T-helper 2 cell treated with Interferon-gamma antibody and Interleukin-4, amounts not matched to agents 5 μg/mL and 100 μg/mL, for 36 hours (primary cell): ENCODE data around the gene DENND5A.

Experiments used
- DNase-seq: peaks from one replicate; pipeline ENCODE4 v3.0.0; 2021; ENCODE audit warnings: low spot score
- H3K27ac Mint-ChIP-seq: one replicate; pipeline ENCODE4 v1.8.0; 2021; ENCODE audit warnings: mild to moderate bottlenecking, mixed read lengths
- H3K27me3 Mint-ChIP-seq: one replicate; pipeline ENCODE4 v1.8.0; 2021; ENCODE audit warnings: low read depth, mixed read lengths
- H3K36me3 Mint-ChIP-seq: one replicate; pipeline ENCODE4 v1.8.0; 2021; ENCODE audit warnings: low read depth, mixed read lengths
- H3K4me1 Mint-ChIP-seq: one replicate; pipeline ENCODE4 v1.8.0; 2021; ENCODE audit warnings: low read depth, mixed read lengths
- H3K4me3 Mint-ChIP-seq: one replicate; pipeline ENCODE4 v1.8.0; 2022; ENCODE audit warnings: mild to moderate bottlenecking, moderate library complexity, mixed read lengths
- H3K9me3 Mint-ChIP-seq: one replicate; pipeline ENCODE4 v1.8.0; 2021; ENCODE audit warnings: mixed read lengths

DENND5A gene

DNA sequence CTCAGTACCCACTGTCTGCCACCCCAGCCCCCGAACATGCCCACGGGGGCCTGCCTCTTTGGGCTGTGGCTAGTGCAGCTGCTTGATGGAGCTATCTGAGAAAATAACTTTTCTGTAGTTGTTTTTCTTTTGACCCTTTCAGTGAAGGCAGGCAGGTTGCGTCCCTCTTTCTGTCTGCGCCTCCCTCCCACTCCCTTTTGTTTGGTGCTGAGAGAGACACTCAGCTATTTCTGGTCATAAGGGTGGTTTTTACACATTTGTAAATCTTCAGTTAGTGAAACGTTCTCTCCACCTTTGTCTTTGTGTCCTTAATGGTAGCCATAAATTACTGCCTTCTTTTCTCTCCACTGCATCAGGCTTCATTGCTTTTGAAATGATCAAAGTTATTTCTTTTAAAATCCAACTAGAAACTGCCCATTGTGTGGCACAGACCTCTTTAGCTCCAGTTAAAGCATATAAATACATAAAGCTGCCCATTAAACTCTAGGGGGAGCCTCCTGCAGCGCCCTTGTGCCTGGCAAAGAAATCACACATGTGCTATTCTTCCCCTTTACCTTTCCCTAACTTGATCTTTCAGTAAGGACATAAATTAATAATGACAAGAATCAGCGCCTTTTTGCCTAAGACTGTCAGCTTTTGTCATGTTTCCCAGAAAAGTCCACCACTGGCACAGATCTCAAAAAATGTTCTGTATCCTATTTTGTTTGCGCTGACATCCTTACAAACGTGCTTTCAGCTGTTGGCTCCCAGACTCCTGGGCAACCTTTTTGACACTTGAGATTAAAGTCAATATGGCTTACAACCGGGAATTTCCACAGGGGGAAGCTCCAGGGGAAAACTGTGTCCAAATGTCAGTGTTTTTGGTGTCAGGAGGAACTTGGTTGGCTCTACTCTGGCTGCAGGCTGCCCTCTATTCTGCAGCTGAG lies 172.0 kb downstream of the DENND5A start:
- Mint-ChIP-seq H3K27me3 (peaks cover 61% of the 10 kb centered on the region), H3K4me3 (peak overlapping the region; percentile 11), H3K9me3 (no peaks in the 10 kb centered on the region), H3K27ac (no peak overlapping the region), H3K36me3 (peaks cover 3% of the 10 kb centered on the region), H3K4me1 (no peaks in the 10 kb centered on the region)
- DNase-seq, result no peak

DNA sequence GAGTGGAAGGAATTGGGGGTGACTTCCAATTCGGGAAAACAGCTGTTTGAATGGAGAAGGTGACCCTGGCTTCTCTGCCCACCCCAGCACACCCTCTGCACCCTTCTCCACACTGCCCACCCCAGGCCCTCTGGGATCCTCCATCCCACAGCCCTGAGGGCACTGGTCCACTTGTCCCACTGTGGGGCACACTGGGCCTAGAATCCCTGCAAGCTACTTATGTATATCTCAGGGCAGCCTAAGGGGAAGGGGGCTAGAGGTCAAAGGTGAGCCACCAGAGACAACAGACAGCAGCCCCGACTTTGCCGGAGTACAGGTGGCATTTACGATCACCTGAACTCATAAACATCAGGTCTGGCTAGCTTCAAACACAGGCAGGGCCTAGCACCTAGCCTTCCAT lies 173.1 kb downstream of the DENND5A start:
- Mint-ChIP-seq H3K4me1 (no peaks in the 10 kb centered on the region), H3K9me3 (no peaks in the 10 kb centered on the region), H3K27ac (no peak overlapping the region), H3K36me3 (peaks cover 3% of the 10 kb centered on the region), H3K4me3 (peak overlapping the region; percentile 56), H3K27me3 (peaks cover 70% of the 10 kb centered on the region)
- DNase-seq, result no peak

DNA sequence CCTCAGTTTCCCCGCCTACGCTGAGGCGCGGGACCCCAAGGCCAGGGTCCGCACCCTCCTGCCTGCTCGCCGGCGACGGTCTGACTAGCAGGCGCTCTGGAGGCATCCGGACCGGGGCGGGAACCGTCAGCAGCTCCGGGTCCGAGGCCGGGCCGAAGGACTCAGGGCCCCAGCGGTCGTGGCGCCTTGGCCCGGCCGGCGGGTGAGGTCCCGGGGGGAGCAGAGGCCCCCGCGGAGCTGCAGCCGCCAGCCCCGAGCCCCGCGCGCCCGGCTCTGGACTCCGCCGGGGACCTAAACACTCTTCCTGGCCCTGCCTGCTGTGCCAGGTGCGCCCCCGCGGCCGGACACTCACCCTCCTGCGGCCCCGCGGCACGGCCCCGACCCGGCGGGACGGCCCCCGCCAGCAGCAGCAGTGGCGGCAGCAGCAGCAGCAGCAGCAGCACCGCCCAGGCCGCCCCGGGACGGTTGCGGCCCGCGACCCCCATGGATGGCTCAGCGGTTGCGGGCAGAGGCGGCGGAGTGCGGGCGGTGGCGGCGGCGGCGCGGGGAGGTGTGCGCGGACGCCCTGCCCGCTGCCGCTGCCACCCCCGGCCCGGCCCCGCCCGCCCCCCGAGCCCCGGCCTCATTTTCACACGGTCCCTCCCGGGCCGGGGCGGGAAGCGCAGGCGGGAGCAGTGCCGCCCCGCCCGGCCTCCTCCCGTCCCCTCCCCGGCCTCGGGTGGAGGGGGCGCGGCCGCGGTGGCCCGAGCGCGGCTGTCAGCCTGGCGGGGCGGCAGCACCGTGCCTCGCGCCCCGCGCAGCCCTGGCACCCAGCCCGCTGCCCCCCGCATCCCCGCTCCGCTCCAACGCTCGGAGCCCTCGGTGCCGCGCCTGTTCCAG lies 173.9 kb downstream of the DENND5A start, which contains the start of gene SCUBE2:
TSS of gene SCUBE2 (minus strand) at position 556 of the 879 bp plus-strand sequence. CDS start at position 485, 71 bp downstream.
- no peak for DNase-seq
- Mint-ChIP-seq H3K4me3 (peak within 1 kb of the TSS; percentile 56), H3K36me3 (peaks cover 3% of the 10 kb centered on the region), H3K4me1 (no peaks in the 10 kb centered on the region), H3K27me3 (peaks cover 69% of the 10 kb centered on the region), H3K27ac (no peak within 1 kb of the TSS), H3K9me3 (no peaks in the 10 kb centered on the region)

DNA sequence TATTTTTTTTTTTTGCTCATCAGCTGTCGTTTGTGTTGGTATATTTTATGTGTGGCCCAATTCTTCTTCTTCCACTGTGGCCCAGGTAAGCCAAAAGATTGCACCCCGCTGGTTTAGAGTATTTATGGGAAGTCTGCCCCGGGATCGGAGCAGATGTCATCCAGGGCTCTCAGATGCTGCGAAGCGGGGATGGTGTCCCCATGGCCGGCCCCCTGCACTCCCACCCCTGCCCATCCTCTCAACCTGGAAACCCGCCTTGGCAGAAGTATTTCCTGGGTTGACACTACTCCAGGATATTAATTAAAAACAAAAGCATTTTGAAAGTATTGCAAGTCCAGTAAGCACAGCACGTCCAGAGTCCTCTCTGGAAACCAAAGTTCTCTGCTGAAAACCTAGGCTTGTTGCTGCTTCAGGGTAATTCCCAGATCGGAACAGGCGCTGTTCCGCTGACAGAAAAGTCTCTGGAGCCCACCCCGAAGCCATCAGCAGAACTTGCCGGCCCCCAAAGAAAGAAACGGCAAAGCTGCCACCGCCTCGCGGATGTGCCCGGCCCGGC lies 174.6 kb downstream of the DENND5A start:
- H3K4me3 Mint-ChIP-seq, result peak overlapping the region; percentile 55

DNA sequence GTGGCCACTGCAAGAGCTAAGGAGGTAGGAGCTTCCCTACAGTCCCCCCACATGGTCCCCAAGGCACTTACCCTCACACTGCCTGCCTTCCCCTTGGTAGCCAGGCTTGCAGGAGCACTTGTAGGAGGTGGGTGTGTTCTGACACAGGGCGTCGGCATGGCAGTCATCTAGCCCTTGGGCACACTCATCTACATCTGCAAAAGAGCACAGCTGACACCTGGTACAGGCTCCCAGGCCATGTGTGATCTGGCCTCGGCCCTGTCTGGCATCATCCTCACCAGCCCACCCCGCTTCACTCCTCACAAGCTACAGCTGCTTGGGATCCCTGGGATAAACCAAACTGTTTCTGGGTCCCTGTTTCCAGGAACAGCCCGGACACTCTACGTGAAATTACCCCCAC lies 175.5 kb downstream of the DENND5A start:
- peaks cover 3% of the 10 kb centered on the region for H3K36me3 Mint-ChIP-seq
- no peaks in the 10 kb centered on the region for H3K4me1 Mint-ChIP-seq
- no peaks in the 10 kb centered on the region for H3K9me3 Mint-ChIP-seq
- no peak for DNase-seq
- no peak overlapping the region for H3K27ac Mint-ChIP-seq
- no peak overlapping the region for H3K4me3 Mint-ChIP-seq
- H3K27me3 Mint-ChIP-seq, result peaks cover 68% of the 10 kb centered on the region

More for the DNA sequence above, 174.6 kb downstream of the DENND5A start:
- no peak for DNase-seq
- H3K27ac Mint-ChIP-seq, result no peak overlapping the region
- H3K27me3 Mint-ChIP-seq, result peaks cover 70% of the 10 kb centered on the region
- H3K9me3 Mint-ChIP-seq, result no peaks in the 10 kb centered on the region
- H3K36me3 Mint-ChIP-seq, result peaks cover 3% of the 10 kb centered on the region
- H3K4me1 Mint-ChIP-seq, result no peaks in the 10 kb centered on the region

DNA sequence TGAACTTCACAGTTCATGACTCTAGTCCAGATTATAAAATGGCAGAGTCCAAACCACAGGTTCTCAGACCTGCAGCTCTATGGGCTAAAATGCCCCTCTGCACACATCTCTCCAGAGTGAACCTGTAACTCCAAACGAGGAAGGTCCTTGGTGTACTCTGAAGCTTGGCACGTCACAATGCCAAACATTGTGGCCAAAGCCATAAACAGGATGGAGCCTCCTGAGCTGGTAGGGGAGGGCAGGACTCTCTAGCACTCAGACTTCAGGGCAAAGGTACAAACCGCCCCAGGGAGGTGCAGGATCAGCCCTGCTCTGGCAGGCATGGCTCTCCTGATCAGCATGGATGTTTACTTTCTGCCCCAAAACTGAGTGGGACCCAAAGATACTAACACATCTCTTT lies 176.1 kb downstream of the DENND5A start:
- no peaks in the 10 kb centered on the region for H3K4me1 Mint-ChIP-seq
- H3K4me3 Mint-ChIP-seq, result no peak overlapping the region
- peaks cover 67% of the 10 kb centered on the region for H3K27me3 Mint-ChIP-seq
- H3K27ac Mint-ChIP-seq, result no peak overlapping the region
- peaks cover 3% of the 10 kb centered on the region for H3K36me3 Mint-ChIP-seq
- DNase-seq, result no peak
- no peaks in the 10 kb centered on the region for H3K9me3 Mint-ChIP-seq
